Kidney (tissue), 14 donors: Measurements from ENCODE around the gene ADAT2. TPM values are rescaled to one million over a fixed set of nuclear protein-coding genes. Genes with fewer than 3 reads are reported as not detected.
"Not testable (repeated sequence)": the region's sequence is repeated elsewhere in the genome, so short reads cannot be mapped to it uniquely, and the experiment has no call there.

Experiments
- DNase-seq, 5 donors: peaks; one replicate each; pipeline ENCODE4 v3.0.0-alpha.2; 2013 to 2020
- FAIRE-seq: peaks from 2 replicates; lab custom pipeline; 2012; peaks lifted over from hg19 to GRCh38; lab: Jason Lieb, UNC
- H3K27ac ChIP-seq, 2 donors: one replicate each; pipeline ENCODE4 v1.7.0; 2013; ENCODE audit warnings: low read depth in 2 of 2, low read length in 2 of 2, inconsistent platforms in 1 of 2
- H3K27me3 ChIP-seq: one replicate; pipeline ENCODE4 v1.7.1; 2013; ENCODE audit warnings: low read length, inconsistent platforms; ENCODE audit not compliant: control insufficient read depth, insufficient read depth
- H3K36me3 ChIP-seq, 3 donors: one replicate each; pipeline versions ENCODE4 v1.7.0 to v1.7.1; 2013; ENCODE audit warnings: low read length in 3 of 3, control low read depth in 1 of 3, inconsistent platforms in 1 of 3; ENCODE audit not compliant: insufficient read depth in 3 of 3, control insufficient read depth in 2 of 3
- H3K4me1 ChIP-seq, 3 donors: one replicate each; pipeline versions ENCODE4 v1.7.0 to v1.7.1; 2013; ENCODE audit warnings: low read length in 3 of 3, inconsistent platforms in 1 of 3, low read depth in 1 of 3; ENCODE audit not compliant: control insufficient read depth in 2 of 3, insufficient read depth in 2 of 3
- H3K4me3 ChIP-seq, 3 donors: one replicate each; pipeline versions ENCODE4 v1.7.0 to v1.8.1; 2013; ENCODE audit warnings: low read length in 3 of 3, control low read depth in 1 of 3, inconsistent platforms in 1 of 3
- H3K9ac ChIP-seq, 3 donors: one replicate each; pipeline versions ENCODE4 v1.7.0 to v1.7.1; 2013; ENCODE audit warnings: low read length in 3 of 3, control low read depth in 1 of 3, inconsistent platforms in 1 of 3
- H3K9me3 ChIP-seq, 3 donors: one replicate each; pipeline versions ENCODE4 v1.7.0 to v1.7.1; 2013; ENCODE audit warnings: low read length in 3 of 3, control low read depth in 1 of 3, inconsistent platforms in 1 of 3; ENCODE audit not compliant: control insufficient read depth in 2 of 3, insufficient read depth in 1 of 3
- intact Hi-C: fragments of 100-400 bp; cut with DNase I; formaldehyde crosslinking; loops from one replicate; pipeline ENCODE4 v1.11.1; 2022
- polyA plus RNA-seq: library from polyadenylated mRNA; stranded (reverse); fragments of 350-450 nt; fragmentation: Illumina TruSeq; extraction: RNeasy Lipid Tissue Mini Kit (QIAGEN cat#74804); gene quantifications from one replicate; pipeline ENCODE4 v1.2.3, GENCODE V29; 2014; ENCODE audit warnings: low read depth, low replicate concordance; ENCODE audit not compliant: insufficient read depth
- total RNA-seq: library from RNA; stranded (reverse); fragmentation: NEBNext Ultra II Directional; extraction: Animal tissue kit (Norgen Biotek cat#: 25700); gene quantifications from one replicate; pipeline ENCODE4 v1.2.1, GENCODE V29; 2021
- TF ChIP-seq, protein P1 (sequence below): IDR thresholded peaks from 3 replicates; pipeline ENCODE4 v1.5.1; 2012; ENCODE audit warnings: mild to moderate bottlenecking, moderate library complexity, borderline replicate concordance; ENCODE audit not compliant: insufficient read depth; ENCODE audit errors: extremely low read depth
- donor health status: control.
- donor health status: control.
- donor health status: control.
- donor health status: control.
- donor health status: control.
- donor health status: DM: yes; HTN: yes; CAD: no.
- donor health status: Normal renal cell carcinoma (clear cell type).

Gene ADAT2
- total and polyA plus RNA-seq, 2 donors from 2014 or later, result 4.6 to 6.9 TPM

DNA sequence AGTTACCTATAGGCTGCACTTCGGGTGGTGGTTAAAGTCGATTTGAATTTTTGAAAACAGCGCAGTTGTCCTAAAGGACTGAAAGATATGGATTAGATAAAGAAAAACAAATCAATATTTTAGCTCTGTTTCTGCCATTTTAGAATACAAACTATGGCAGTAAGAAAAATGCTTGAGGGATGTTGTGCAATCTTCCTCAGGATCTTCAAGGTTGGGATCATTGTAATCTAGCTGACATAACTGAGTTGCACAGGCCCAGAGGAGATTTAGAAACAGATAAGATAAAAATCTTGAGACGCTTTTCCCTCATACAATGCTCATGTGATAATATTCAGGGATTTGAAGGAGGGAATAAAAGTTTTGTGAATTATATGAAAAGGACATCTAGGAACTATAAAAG lies 1.0 kb upstream of the ADAT2 start:
- intact Hi-C loops, result no loop called here
- DNase-seq (no peak), FAIRE-seq (no peak)
- H3K4me1 ChIP-seq, result peaks cover 0 to 7% (median 3%) of the 10 kb centered on the region in 3 donors
- TF ChIP-seq, protein P1, sequence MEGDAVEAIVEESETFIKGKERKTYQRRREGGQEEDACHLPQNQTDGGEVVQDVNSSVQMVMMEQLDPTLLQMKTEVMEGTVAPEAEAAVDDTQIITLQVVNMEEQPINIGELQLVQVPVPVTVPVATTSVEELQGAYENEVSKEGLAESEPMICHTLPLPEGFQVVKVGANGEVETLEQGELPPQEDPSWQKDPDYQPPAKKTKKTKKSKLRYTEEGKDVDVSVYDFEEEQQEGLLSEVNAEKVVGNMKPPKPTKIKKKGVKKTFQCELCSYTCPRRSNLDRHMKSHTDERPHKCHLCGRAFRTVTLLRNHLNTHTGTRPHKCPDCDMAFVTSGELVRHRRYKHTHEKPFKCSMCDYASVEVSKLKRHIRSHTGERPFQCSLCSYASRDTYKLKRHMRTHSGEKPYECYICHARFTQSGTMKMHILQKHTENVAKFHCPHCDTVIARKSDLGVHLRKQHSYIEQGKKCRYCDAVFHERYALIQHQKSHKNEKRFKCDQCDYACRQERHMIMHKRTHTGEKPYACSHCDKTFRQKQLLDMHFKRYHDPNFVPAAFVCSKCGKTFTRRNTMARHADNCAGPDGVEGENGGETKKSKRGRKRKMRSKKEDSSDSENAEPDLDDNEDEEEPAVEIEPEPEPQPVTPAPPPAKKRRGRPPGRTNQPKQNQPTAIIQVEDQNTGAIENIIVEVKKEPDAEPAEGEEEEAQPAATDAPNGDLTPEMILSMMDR, result no peak
- no peaks in the 10 kb centered on the region for H3K9me3 ChIP-seq
- no peak overlapping the region for H3K27ac ChIP-seq
- H3K9ac ChIP-seq, result peak overlapping the region; percentile 92 to 93 (median 92)
- no peaks in the 10 kb centered on the region for H3K36me3 ChIP-seq
- H3K27me3 ChIP-seq, result no peaks in the 10 kb centered on the region
- H3K4me3 ChIP-seq, result peak overlapping the region; percentile 89 to 98 (median 96)

DNA sequence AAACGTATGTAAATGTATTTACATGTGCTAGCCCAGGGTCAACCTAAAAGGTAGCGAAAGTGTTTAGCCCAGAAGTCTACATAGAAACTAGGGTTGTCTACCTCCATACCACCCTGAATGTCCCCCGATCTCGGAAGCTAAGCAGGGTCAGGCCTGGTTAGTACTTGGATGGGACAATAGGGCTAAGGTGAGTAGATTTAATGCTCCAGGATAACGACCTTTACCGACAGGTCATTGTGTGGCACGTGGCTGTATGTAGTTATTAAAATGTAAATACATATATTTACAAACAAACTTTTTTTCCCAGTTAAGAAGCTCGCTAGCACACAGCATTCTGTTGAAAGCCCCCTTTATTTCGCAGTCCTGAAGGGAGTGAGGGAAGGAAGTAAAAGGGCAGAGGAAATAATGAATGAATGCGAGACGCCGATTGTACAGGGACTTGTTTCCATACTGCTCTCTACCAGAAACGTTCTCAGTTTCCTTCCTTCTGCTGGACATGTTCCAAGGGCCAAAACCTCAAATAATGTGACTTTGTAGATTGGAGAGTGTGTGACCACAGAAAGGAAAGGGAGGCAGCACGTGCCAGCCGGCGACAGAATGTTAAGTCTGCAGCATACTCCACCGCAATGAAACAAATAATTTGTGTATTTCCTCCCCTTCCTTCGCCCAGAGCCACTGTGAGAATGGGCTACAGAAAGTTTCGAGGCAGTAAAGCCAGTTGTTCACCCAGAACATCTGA lies 612 bp downstream of the ADAT2 start:
- Histone ChIP-seq H3K4me3 (peak overlapping the region; percentile 84 to 98 (median 89)), H3K9me3 (no peaks in the 10 kb centered on the region), H3K4me1 (peaks cover 0 to 7% (median 3%) of the 10 kb centered on the region in 3 donors), H3K27ac (peak overlapping the region in 1 of 2 donors; percentile 51), H3K27me3 (no peaks in the 10 kb centered on the region), H3K36me3 (no peaks in the 10 kb centered on the region), H3K9ac (peak overlapping the region; percentile 56 to 96 (median 80))
- intact Hi-C loops, result no loop called here
- TF ChIP-seq, protein P1, result no peak
- FAIRE-seq (no peak), DNase-seq (peak in 4 of 5 donors; percentile 18 to 66 (median 35))

DNA sequence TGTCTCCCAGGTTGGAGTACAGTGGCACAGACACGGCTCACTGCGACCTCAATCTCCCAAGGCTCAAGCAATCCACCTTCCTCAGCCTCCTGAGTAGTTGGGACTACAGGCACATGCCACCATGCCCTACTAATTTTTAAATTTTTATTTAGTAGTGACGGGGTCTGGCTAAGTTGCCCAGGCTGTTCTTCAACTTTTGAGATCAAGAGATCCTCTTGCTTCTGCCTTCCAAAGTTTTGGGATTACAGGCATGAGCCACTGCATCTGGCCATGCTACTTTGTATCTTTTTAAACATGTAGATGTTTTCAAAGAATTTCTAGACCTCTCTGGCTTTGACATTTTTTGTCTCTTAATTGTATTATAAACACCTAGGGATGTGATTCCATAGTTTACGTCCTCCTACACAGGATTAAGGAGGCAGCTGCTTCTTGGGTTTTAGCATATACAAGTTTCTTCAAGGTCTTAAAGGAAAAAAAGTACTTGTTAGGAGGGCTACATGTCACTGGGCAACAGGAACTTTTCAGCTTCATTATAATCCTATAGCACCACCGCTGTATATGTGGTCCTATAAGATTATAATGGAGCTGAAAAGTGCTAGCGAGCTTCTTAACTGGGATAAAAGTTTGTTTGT lies 1.3 kb downstream of the ADAT2 start:
- no peaks in the 10 kb centered on the region for H3K36me3 ChIP-seq
- H3K27me3 ChIP-seq, result no peaks in the 10 kb centered on the region
- H3K9ac ChIP-seq, result peak overlapping the region in 2 of 3 donors; percentile 56 to 80
- intact Hi-C loops, result no loop called here
- DNase-seq, result no peak
- peak overlapping the region in 2 of 3 donors; percentile 89 to 98 for H3K4me3 ChIP-seq
- peaks cover 0 to 7% (median 3%) of the 10 kb centered on the region in 3 donors for H3K4me1 ChIP-seq
- H3K9me3 ChIP-seq, result no peaks in the 10 kb centered on the region
- H3K27ac ChIP-seq, result no peak overlapping the region
- TF ChIP-seq, protein P1, result no peak
- no peak for FAIRE-seq

DNA sequence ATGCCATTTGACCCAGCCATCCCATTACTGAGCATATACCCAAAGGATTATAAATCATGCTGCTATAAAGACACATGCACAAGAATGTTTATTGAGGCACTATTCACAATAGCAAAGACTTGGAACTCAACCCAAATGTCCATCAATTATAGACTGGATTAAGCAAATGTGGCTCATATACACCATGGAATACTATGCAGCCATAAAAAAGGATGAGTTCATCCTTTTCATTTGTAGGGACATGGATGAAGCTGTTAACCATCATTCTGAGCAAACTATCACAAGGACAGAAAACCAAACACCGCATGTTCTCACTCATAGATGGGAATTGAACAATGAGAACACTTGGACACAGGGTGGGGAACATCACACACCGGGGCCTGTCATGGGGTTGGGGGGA lies 2.6 kb downstream of the ADAT2 start:
- H3K4me3 ChIP-seq, H3K4me1 ChIP-seq, H3K9ac ChIP-seq, FAIRE-seq, H3K9me3 ChIP-seq, H3K27me3 ChIP-seq, H3K27ac ChIP-seq, H3K36me3 ChIP-seq, DNase-seq, intact Hi-C loops: not testable (repeated sequence)
